ENCODE results near the gene HHLA2. TPM values are rescaled to one million over a fixed set of nuclear protein-coding genes. Genes with fewer than 3 reads are reported as not detected.

Gene HHLA2
- total RNA-seq, 1 donor = not detected

GRCh38 chr3:108388136-108389132 lies 92.1 kb downstream of the HHLA2 start:
- no peak for TF ChIP-seq CTCF (IDR thresholded peaks at IDR 0.05; ENCODE audit: insufficient read depth, low read length)
- no peak overlapping the region for H3K4me3 ChIP-seq (ENCODE audit: low read depth, low read length)
- no peak for DNase-seq (ENCODE audit: low read depth)

GRCh38 chr3:108389372-108389771 lies 93.0 kb downstream of the HHLA2 start:
- no peak for TF ChIP-seq CTCF (IDR thresholded peaks at IDR 0.05; ENCODE audit: insufficient read depth, low read length)
- no peak for DNase-seq (ENCODE audit: low read depth)

GRCh38 chr3:108391917-108392593 lies 95.7 kb downstream of the HHLA2 start:
- H3K4me3 ChIP-seq (ENCODE audit: low read depth, low read length) = no peak overlapping the region
- DNase-seq (ENCODE audit: low read depth) = peak; percentile 84
- no peak for TF ChIP-seq CTCF (IDR thresholded peaks at IDR 0.05; ENCODE audit: insufficient read depth, low read length)

More at GRCh38 chr3:108389372-108389771, 93.0 kb downstream of the HHLA2 start:
- no peak overlapping the region for H3K4me3 ChIP-seq (ENCODE audit: low read depth, low read length)

- no peak for DNase-seq (ENCODE audit: low read depth)
- TF ChIP-seq CTCF (IDR thresholded peaks at IDR 0.05; ENCODE audit: insufficient read depth, low read length) = no peak
- H3K4me3 ChIP-seq (ENCODE audit: low read depth, low read length) = no peak overlapping the region
These were observed 97.0 kb downstream of the HHLA2 start for GRCh38 chr3:108393128-108393900.

- DNase-seq (ENCODE audit: low read depth) = no peak
- no peak overlapping the region for H3K4me3 ChIP-seq (ENCODE audit: low read depth, low read length)
- no peak for TF ChIP-seq CTCF (IDR thresholded peaks at IDR 0.05; ENCODE audit: insufficient read depth, low read length)
These were observed 97.7 kb downstream of the HHLA2 start for GRCh38 chr3:108394016-108394415.

- DNase-seq (ENCODE audit: low read depth) = no peak
- no peak overlapping the region for H3K4me3 ChIP-seq (ENCODE audit: low read depth, low read length)
- TF ChIP-seq CTCF (IDR thresholded peaks at IDR 0.05; ENCODE audit: insufficient read depth, low read length) = no peak
These were observed 98.2 kb downstream of the HHLA2 start for GRCh38 chr3:108394563-108394962.

Data from fibroblast of the aortic adventitia (primary cell).